Right lobe of liver (tissue), 4 donors: ENCODE data around the gene NTM.

Source experiments
- CTCF ChIP-seq, 4 donors: fragments of 200-600 bp in 3 of 4; fragments of 450-650 bp in 1 of 4; IDR thresholded peaks; one replicate each; pipeline versions ENCODE4 v1.5.1 to v1.8.0; 2016 to 2022; ENCODE audit warnings: antibody characterized with exemption in 4 of 4, mild to moderate bottlenecking in 2 of 4
- POLR2A ChIP-seq: fragments of 450-650 bp; IDR thresholded peaks from one replicate; pipeline ENCODE4 v1.6.1; 2017; ENCODE audit warnings: antibody characterized with exemption, mild to moderate bottlenecking
- donor health status: DM: no; HTN: no; CAD: no.
- donor health status: DM: no; HTN: no; CAD: no.
- donor health status: DM: no; HTN: yes; CAD: no.

GRCh38 chr11:132064987-132065620, 694.7 kb downstream of the NTM start:
- TF ChIP-seq CTCF (IDR thresholded peaks at IDR 0.05) (no peak), POLR2A (no peak)
